ENCODE results near the gene LEMD1. TPM values are rescaled to one million over a fixed set of nuclear protein-coding genes. Genes with fewer than 3 reads are reported as not detected.
"Not testable (repeated sequence)": the region's sequence is repeated elsewhere in the genome, so short reads cannot be mapped to it uniquely, and the experiment has no call there.

Gene LEMD1
- polyA plus RNA-seq, 3 donors: 3.3 to 3.9 (median 3.6) TPM

GRCh38 chr1:205432116-205432515 lies 10.3 kb upstream of the LEMD1 start:
- DNase-seq (ENCODE audit: low read depth in 3 of 3, low spot score in 2 of 3): no peak

DNA sequence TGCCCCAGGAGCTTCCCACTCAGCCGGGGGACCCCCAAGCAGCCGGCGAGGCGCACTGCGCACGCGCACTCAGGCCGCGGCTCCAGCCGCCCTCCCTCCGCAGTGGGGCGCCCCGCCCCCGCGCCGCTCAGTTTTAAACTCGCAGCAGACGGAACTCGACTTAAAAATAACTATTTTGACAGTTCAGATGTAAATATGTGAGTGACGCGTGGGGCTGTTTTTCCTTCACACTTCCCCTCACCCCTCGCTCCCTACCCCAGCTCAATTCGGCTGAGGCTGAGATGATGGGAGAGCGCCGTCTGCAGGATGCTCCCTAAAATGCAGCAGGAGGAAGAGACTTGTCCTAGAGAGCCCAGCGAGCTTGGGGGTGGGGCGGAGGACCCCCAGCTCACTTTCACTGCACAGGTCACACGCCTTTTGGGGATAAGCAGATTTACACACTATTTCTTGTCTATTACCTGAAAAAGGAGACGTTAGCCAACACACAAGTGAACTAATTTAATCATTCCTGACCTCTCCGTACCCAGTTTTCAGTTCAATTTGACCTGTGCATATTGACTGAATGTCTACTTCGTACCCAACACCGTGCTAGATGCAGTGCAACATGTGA lies 8.9 kb upstream of the LEMD1 start:
- DNase-seq (ENCODE audit: low read depth in 3 of 3, low spot score in 2 of 3): peak in 1 of 3 donors; percentile 53

DNA sequence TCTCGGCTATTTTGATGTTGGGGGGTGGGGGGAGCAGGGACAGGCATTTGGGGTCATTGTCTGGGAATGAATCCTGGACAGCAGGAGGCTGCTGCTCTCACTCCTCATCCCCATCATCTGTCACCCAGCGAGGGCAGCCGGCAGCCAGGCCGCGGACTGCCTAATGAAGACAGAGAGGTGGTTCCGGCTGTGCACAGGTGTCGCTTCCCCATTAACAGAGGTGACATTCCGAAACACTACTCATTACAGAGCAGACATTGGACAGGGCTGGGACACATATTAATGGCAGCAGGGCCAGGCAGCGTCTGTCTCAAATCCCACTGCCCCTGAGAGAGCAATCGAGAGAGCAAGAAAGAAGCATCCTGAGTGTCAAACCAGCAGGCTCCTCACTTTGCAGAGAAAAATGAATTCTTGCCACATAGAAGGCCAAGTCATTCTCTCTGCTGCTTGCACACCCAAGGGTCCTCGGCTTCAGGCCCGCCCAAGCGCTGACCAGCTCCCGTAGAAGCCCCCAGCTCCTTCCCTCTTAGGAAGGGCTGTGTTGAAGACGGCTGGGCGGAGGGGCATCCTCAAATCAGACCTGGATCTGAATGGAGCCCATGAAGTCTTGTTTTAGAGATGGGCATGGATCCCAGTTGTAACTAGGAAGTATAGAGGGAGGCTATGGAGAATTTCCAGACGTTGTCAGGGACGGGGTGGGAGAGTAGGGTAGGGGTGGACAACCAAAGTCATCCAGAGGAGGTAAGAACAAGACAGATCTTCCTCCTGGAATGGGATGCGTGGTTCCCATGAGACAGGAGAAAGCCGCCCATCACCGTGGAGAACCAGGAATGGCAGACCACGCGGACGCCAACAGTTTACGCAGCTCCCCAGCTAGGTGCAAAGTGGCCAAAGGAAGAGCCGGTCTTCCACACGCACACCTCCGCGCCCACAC lies 8.2 kb upstream of the LEMD1 start:
- no peak for DNase-seq (ENCODE audit: low read depth in 3 of 3, low spot score in 2 of 3)

DNA sequence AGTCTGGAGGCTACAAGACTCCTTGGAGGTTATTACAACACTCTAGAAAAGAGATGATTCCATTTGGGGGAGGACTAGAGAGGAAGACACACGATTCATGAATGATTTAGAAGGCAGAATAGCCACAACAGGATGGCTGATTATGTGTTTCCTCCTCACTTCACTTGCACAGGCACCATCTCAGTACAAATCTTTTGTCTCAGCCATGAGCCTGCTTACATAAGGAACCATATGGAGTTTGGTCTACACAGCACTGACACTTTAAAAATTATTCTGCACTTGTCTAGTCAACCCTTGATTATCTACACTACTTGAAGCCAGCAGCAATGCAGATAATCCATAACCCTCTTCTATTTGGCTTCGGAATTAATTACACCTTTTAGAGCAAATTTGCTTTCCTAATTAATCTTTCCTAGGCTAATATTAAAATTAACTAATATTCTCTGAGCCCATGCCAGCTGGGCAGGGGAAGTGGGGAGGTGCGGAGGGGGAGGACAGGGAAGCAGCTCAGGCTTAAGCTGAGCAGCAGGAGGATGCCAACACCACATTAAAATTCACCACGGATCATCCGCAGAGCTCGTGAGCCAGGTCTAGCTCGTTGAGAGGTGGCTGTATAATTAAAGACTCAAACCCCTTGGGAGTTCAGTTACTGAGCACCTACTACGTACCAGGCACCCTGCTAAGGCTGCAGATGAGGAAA lies 3.2 kb upstream of the LEMD1 start:
- DNase-seq (ENCODE audit: low read depth in 3 of 3, low spot score in 2 of 3): no peak

- no peak for DNase-seq (ENCODE audit: low read depth in 3 of 3, low spot score in 2 of 3)
Observed at GRCh38 chr1:205423814-205424399, 2.1 kb upstream of the LEMD1 start.

DNA sequence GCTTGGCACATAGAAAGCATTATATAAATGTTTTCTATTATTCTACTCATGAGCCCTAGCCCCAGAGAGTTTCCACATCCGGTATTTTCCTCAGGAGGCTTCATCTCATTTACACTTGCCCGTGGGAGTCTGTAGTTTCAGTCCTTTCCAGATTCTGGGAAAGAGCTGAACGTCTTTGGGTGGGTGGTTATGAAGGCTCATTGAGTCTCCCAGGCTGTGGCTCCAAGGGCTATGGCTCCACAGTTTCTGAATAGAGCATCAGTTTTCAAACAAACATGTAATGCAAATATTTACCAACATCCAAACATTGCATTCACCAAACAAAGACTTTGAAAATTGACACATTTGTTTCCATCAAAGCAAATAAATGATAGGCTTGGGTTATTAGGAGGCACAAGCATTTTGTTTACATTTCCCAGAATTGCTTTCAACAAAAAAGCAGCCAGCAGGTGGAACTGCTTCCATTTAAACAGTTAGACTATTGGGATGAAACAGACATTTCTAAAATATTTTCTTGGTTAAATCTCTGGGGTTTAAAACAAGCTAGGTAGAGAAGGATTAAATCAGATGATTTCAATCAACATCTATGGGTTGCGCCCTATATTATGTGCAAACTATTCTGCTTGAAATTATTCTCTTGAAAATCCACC lies 1.3 kb upstream of the LEMD1 start:
- no peak for DNase-seq (ENCODE audit: low read depth in 3 of 3, low spot score in 2 of 3)

GRCh38 chr1:205420938-205421337 lies 918 bp downstream of the LEMD1 start:
- DNase-seq (ENCODE audit: low read depth in 3 of 3, low spot score in 2 of 3): no peak

- DNase-seq (ENCODE audit: low read depth in 3 of 3, low spot score in 2 of 3): no peak
Observed at GRCh38 chr1:205417870-205418635, 3.8 kb downstream of the LEMD1 start.

GRCh38 chr1:205416322-205416721 lies 5.5 kb downstream of the LEMD1 start:
- no peak for DNase-seq (ENCODE audit: low read depth in 3 of 3, low spot score in 2 of 3)

DNA sequence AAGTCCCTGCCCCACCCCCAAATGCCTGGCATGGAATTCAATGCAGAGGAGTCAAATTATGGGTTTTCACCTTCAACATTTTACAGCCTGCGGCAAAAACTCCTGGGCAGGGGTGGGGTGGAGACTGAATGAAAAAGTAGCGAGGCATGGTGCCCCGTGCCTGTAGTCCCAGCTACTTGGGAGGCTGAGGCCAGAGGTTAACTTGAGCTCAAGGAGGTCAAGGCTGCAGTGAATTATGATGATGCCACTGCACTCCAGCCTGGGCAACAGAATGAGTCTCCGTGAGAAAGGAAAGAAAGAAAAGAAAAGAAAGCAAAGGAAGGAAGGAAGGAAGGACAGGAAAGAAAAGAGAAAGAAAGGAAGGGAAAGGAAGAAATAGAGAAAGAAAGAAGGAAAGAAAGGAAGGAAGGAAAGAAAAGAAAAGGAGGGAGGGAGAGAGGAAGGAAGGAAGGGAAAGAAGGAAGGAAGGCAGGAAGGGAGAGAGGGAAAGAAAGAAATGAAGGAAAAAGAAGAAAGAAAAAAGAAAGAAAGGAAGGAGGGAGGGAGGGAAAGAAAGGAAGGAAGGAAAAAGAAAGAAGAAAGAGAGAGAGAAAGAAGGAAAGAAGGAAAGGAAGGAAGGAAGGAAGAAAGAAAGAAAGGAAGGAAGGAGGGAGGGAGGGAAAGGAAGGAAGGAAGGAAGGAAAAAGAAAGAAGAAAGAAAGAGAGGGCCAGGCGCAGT lies 11.1 kb downstream of the LEMD1 start:
- DNase-seq (ENCODE audit: low read depth in 3 of 3, low spot score in 2 of 3): no peak

DNA sequence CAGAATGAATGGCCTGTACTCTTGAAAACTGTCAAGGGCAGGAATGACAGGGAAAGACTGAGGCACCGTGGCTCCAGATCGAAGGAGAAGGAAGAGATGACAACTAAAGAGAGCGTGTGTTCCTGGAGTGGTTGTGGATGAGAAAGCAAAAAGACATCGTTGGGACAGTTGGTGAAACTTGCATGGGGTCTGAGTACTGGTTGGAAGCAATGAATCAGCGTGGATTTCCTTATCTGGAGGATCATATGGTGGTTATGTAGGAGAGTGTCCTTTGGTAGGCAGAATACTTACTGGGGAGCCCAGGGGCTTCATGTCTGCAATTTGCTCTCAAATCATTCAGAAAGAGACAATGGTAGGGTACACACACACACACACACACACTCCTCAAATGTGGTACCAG lies 13.9 kb downstream of the LEMD1 start:
- DNase-seq (ENCODE audit: low read depth in 3 of 3, low spot score in 2 of 3): no peak

GRCh38 chr1:205406252-205406651 lies 15.6 kb downstream of the LEMD1 start:
- DNase-seq (ENCODE audit: low read depth in 3 of 3, low spot score in 2 of 3): not testable (repeated sequence)

- not testable (repeated sequence) for DNase-seq (ENCODE audit: low read depth in 3 of 3, low spot score in 2 of 3)
Observed at GRCh38 chr1:205404484-205404883, 17.4 kb downstream of the LEMD1 start.

DNA sequence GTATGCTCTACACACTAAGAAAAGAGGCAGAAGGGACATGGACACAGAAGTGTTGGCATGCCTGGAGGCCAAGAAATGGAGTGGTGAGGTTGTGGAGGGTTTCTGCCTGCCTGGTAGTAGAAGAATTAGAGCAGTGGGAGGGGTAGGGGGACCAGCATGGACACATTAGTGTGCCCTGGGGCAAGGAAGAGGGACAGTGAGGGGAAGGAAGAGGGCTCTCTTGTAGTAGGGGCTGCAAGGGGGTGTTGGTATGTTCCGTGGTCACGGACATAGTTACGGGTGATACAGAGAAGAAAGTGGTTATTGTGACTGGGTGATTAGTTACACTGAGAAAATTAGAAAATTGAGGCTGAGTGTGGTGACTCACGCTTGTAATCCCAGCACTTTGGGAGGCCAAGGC lies 23.3 kb downstream of the LEMD1 start:
- DNase-seq (ENCODE audit: low read depth in 3 of 3, low spot score in 2 of 3): no peak

DNA sequence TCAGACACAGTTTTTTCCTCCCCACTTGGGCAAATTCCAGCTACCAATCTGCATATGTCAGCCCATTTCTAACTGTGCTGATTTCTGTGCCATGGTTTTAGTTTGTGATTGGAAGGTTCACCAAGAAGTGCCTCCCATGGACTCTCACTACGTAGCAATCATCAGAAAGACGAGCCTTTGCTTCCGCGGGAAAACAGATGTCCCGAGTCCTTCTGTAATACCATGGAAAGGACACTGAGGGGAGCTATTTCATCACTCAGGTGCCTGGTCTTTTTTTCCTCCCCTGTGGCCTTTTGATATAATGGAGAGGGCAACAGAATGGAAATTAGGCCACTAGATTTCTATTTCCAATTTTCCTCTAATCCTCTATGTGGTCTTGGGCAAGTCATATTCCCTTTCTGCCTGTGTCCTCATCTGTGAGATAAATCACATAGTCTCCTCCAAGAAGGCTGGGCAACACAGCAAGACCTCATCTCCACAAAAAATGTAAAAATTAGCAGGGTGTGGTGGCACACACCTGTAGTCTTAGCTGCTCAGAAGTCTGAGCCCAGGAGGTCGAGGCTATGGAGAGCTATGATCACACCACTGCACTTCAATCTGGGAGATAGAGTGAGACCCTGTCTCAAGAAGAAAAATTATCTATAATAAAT lies 24.8 kb downstream of the LEMD1 start:
- no peak for DNase-seq (ENCODE audit: low read depth in 3 of 3, low spot score in 2 of 3)

GRCh38 chr1:205395616-205396015 lies 26.2 kb downstream of the LEMD1 start:
- no peak for DNase-seq (ENCODE audit: low read depth in 3 of 3, low spot score in 2 of 3)

GRCh38 chr1:205392650-205393049 lies 29.2 kb downstream of the LEMD1 start:
- DNase-seq (ENCODE audit: low read depth in 3 of 3, low spot score in 2 of 3): no peak

DNA sequence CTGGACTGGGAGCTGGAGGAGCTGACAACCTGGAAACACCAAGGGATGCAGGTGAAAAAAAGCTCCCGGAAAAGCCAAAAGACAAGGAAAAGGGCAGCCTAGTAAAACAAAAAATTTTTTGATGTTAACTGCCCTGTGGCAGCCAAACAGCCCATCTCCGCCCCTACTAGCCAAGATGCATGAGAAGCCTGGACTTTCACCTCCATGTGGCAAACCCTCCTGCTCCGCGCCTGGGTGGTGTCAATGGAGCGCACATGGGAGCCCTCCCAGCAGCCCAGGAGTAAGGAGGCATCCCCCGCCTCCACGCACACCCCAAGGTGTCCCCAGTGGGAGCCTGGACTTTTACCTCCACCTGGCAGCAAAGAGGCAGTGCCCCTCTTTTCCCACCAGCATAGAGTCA lies 30.5 kb downstream of the LEMD1 start:
- no peak for DNase-seq (ENCODE audit: low read depth in 3 of 3, low spot score in 2 of 3)

DNA sequence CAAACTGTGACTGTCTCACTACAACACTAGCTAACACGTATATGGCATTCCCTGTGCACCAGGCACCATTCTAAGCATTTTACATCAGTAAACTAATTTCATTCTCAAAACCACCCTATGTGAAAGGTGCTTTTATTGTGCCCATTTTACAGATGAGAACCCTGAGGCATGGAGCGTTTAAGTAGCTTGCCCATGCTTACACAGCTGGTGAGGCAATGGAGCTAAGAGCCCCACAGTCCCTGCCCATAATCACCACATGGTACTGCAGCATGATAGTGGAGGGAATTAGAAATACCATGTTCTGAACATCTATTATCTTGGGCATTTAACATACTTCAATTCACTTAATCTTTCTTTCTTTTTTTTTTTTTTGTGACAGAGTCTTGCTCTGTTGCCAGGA lies 34.0 kb downstream of the LEMD1 start:
- no peak for DNase-seq (ENCODE audit: low read depth in 3 of 3, low spot score in 2 of 3)
